GM18517 (cell line): ENCODE measurements around the gene DUXA.
A peak's percentile ranks its signal among the peaks of the same experiment; 100 is the strongest.
"Not testable (repeated sequence)": the region's sequence is repeated elsewhere in the genome, so short reads cannot be mapped to it uniquely, and the experiment has no call there.

Experiments
- ATAC-seq: cut with Tn5 transposase; IDR thresholded peaks from one replicate; pipeline ENCODE4 v1.9.1; 2021; ENCODE audit warnings: mild to moderate bottlenecking, moderate library complexity; ENCODE audit not compliant: unreplicated experiment

Gene DUXA

GRCh38 chr19:57167385-57167784 is at the start of gene DUXA:
Gene DUXA (minus strand): TSS chr19:57167485. CDS start chr19:57167443, 42 bp downstream.
- no peak for ATAC-seq

- ATAC-seq: no peak
Observed at GRCh38 chr19:57212109-57212508, 44.8 kb upstream of the DUXA start.

GRCh38 chr19:57210381-57210780 is 43.1 kb upstream of the DUXA start:
- no peak for ATAC-seq

DNA sequence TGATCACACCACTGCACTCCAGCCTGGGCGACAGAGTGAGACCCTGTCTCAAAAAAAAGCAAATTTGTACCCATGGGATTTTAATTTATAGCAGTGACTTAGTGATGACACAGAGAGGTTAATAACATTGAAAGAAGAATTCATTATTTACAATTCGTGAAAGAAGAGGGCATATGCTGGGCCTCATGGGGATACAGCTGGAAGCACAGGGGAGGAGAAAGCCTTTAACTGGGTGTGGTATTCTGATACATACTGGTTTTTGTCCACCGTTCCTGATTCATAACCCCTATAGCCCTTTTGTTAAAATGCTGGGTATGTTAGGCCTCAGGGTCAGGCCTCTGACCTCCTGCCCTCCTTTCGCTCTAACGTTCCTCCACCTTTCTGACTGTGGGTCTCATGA is 34.9 kb upstream of the DUXA start:
- no peak for ATAC-seq

GRCh38 chr19:57197874-57198273 is 30.6 kb upstream of the DUXA start:
- not testable (repeated sequence) for ATAC-seq

GRCh38 chr19:57192993-57193392 is 25.7 kb upstream of the DUXA start:
- ATAC-seq: no peak

DNA sequence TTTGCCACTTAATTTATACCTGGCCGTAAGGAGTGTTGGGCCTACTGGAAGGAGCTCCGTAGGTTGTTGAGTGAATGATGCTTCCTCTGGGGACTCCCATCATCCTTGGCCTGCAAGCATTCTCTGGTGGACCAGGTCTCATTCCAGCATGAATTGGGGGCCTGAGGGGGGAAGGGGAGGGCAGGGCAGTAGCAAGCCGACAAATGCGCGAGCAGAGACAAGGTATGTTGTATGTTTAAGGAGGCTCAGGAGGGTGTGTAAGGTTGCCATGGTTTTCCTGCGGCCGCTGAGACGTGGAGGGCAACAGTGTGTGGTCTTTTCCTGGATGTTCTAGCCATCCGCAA is 24.8 kb upstream of the DUXA start:
- ATAC-seq: no peak

- peak; percentile 91 for ATAC-seq
Observed at GRCh38 chr19:57191141-57192076, 24.1 kb upstream of the DUXA start, which contains the start of gene ZNF264. Gene ZNF264 (plus strand): TSS chr19:57191500. CDS start chr19:57191914, 414 bp downstream.

- no peak for ATAC-seq
Observed at GRCh38 chr19:57190301-57190700, 23.0 kb upstream of the DUXA start.

DNA sequence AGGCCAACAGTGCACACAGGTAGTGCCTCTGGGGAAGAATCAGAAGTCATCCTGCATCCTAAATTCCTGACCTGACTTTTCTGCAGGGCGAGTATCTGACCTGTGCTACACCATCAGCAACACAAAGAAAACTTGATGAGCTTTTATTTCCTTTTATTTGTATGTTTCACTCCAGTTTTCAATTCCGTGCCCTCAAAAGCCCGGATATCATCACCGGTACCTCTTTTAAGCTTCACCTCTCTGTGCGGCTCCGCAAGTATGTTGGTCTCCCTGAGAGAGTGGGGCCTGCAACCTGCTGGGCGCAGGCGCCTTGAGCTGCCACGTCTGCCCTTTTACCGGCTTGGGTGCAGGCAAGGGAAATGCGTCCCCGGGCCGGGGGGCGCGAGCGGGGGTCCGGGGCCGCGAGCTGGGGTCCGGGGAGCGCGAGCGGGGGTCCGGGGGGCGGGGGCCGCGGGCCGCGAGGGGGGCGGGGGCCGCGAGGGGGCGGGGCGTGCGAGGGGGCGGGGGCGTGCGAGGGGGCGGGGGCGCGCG is 4.3 kb upstream of the DUXA start:
- ATAC-seq: no peak

DNA sequence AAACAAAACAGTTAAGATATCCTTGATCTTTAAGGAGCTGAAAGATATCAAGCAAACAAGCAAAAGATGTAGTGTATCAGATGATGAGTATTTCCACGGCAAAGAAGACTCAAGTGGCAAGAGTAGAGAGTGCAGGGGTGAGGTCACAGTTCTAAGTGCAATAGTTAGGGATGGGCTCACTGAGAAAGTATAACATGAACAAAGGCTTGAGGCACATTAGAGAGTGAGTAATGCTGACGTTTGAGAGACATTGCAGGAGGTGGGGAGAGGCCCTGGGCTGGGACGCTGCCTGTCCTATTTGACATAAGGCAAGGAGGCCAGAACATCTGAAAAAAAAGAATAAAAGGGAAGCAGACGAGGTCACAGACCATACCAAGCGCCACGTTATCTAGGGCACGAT is 1.4 kb downstream of the DUXA start:
- no peak for ATAC-seq

- ATAC-seq: no peak
Observed at GRCh38 chr19:57161985-57162539, 5.2 kb downstream of the DUXA start.

DNA sequence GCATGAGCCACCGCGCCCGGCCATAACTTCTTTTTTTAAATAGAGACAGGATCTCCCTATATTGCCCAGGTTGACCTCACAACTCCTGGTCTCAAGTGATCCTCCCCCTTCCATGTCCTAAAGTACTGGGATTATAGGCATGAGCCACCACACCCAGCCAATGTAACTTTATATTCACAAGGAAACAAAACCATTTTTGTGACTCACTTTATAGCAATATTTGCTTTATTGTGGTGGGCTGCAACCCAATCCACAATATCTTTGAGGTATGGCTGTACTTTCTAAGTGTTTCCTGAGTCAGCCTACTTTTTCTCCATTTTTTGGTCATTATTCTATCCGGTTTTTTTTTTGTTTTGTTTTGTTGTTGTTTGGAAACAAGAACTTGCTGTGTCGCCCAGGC is 14.4 kb downstream of the DUXA start:
- no peak for ATAC-seq

GRCh38 chr19:57141699-57142098 is 25.6 kb downstream of the DUXA start:
- no peak for ATAC-seq

GRCh38 chr19:57135797-57136196 is 31.5 kb downstream of the DUXA start:
- no peak for ATAC-seq

DNA sequence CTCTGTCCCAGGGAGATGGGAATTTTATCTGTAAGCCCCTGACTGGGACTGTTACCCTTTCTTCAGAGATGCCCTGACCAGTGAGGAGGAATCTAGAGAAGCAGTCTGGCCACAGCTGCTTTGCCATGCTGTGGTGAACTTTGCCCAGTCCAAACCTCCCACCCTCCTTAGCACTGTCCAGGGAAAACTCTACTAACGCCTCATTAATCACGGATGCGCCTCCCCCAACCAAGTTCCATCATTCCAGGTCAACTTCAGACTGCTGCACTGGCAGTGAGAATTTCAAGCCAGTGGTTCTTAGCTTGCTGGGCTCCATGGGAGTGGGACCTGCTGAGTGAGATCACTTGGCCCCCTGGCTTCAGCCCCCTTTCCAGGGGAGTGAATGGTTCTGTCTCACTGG is 39.9 kb downstream of the DUXA start:
- not testable (repeated sequence) for ATAC-seq

DNA sequence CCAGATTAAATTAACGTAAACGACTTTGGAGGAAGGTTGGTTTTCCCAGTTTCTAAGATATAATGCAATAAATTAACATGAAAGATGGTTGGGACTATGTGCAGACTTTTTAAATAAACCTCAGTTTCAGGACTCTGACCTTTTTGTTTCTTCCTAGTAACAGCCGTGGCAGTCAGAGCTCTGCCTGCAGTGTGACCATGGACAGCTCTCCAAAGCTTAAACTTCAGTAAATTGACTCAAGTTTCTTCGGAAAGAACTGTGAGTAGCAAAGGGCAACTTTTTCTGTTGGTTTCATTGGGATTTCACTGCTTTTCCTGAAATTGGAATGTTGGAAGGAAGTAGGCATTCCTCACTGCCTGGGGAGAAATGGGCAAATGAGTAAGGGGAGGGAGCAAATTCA is 43.4 kb downstream of the DUXA start:
- ATAC-seq: no peak

DNA sequence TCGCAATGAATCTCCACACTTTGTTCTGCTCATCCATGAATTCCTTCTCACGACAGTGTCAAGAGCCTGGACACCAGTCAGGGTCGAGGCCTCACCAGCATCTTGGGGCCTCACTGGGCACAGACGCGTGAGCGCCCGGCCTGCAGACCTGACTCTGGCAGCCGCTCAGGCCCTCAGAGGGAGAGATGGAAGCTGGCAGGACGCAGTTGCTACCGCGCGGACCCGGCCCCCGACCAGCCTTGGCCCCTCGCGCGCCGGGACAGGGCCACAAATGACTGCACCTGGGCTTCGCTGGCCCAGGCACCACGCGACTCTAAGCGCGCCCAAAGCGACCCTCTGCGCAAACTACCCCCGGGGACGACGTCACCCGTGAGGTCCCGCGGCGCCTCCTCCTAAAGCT is 48.4 kb downstream of the DUXA start:
- no peak for ATAC-seq

- ATAC-seq: not testable (repeated sequence)
Observed at GRCh38 chr19:57113501-57113900, 53.8 kb downstream of the DUXA start.

DNA sequence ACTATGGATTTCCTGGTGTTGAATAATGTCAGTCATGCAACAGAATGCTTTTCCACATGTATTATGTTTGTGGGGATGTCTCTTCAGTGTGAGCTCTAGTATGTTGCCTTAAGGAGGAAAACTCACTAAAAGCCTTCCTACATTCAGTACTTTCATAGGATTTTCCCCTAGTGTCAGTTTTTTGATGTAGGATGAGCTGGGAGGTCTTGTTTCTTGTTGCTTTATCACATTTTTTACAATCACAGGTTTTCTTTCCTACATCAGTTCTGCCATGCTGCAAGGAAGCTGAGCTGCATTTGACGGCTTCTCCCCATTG is 56.0 kb downstream of the DUXA start:
- no peak for ATAC-seq

- ATAC-seq: no peak
Observed at GRCh38 chr19:57110592-57111328, 56.5 kb downstream of the DUXA start.
